GM18861 (cell line): ENCODE measurements around the gene PARD3.
"Not testable (repeated sequence)": the region's sequence is repeated elsewhere in the genome, so short reads cannot be mapped to it uniquely, and the experiment has no call there.

Source experiments
- ATAC-seq: cut with Tn5 transposase; IDR thresholded peaks from one replicate; pipeline ENCODE4 v1.9.1; 2021; ENCODE audit not compliant: unreplicated experiment

Gene PARD3

GRCh38 chr10:34768261-34768971, 46.7 kb downstream of the PARD3 start:
- no peak for ATAC-seq

GRCh38 chr10:34766811-34767494, 48.1 kb downstream of the PARD3 start:
- ATAC-seq, result no peak

DNA sequence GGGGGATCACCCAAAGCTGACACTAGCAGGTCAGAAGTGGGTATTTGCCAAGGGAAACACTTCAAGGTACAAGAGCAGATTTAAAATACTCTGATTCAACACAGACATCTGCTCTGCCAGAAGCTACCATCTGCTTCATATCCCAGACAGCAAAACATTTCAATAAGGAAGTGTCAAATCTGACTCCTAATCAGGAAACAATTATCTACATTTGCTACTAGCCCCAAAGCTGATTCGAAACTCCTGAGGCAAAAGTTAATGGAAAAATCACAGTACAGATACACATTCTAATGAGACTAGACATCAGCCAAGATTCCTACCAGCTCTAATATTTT, 48.9 kb downstream of the PARD3 start:
- no peak for ATAC-seq

GRCh38 chr10:34764472-34764946, 50.6 kb downstream of the PARD3 start:
- ATAC-seq, result no peak

- ATAC-seq, result no peak
Measured at GRCh38 chr10:34762603-34763299, 52.3 kb downstream of the PARD3 start.

- no peak for ATAC-seq
Measured at GRCh38 chr10:34762156-34762555, 52.9 kb downstream of the PARD3 start.

DNA sequence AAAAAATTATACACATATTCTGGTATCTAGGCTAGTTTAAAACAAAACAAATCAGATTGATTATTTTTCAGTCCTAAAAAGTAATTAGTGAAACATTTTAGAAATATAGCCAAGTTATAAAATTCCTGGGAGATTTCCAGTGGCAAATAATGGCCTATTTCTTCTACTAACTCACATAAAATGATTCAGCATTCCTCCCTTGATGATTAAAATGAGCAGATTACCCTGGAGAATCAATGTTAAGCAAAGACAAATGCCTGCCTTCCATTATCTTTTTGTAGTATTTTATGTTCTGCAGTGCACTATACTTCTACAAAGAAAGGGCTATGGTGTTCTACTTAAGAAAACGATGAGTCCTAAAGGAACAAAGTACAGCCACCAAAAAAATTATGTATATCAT, 53.6 kb downstream of the PARD3 start:
- ATAC-seq, result no peak

GRCh38 chr10:34760606-34761005, 54.5 kb downstream of the PARD3 start:
- no peak for ATAC-seq

DNA sequence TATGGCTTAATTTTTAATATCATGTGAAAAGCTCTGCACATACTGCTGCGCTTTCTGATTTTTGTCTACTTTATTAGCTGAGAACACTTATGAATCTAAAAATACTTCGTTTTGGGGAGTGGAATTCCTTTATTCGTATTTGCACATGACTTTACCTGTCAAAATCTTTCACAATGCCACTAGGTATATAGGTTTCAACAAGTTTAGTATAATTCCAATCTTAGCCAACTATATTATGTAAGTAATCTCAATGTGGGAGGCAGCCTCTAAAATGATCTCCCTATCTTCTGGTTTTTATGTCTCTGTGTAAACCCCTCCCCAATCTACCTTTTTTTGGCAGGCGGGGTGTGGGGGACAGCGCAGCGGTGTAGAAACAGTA, 55.3 kb downstream of the PARD3 start:
- no peak for ATAC-seq

GRCh38 chr10:34759161-34759836, 55.8 kb downstream of the PARD3 start:
- ATAC-seq, result no peak

GRCh38 chr10:34758447-34758996, 56.6 kb downstream of the PARD3 start:
- peak; percentile 57 for ATAC-seq

DNA sequence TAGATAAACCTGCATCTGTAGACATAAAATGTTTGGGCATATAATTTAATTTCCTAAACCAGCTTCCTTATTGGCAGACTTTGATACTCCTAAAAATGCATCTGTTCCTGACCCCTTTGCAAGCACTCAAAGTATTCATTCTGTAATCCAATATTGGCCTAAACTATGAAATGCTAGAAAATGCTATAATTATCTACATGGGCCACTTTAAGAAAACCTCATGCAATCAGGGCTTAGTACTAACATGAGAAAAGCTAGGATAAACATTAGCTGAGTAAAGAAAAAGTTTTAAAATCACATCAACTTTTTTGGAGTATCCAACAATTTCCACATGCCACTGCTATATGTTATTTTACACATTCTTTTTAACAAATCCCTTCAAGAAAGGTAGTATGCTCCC, 57.2 kb downstream of the PARD3 start:
- no peak for ATAC-seq

- not testable (repeated sequence) for ATAC-seq
Measured at GRCh38 chr10:34757181-34757580, 57.9 kb downstream of the PARD3 start.

DNA sequence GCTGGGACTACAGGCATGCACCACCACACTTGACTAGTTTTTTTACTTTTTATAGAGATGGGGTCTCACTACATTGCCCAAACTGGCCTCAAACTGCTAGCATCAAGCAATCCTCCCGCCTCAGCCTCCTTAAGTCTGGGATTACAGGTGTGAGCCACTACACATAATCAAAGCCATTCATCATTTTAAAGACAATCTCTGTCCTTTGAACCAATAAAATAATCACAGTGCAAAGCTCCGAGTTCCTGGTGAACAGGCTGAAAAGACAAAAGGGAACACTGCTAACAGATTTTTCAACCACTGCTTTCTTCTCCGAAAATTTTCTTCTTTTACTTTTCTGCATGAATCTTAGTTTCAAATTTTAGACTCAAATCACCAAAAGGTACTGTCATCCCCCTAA, 58.5 kb downstream of the PARD3 start:
- no peak for ATAC-seq

GRCh38 chr10:34753014-34753757, 61.9 kb downstream of the PARD3 start:
- no peak for ATAC-seq

DNA sequence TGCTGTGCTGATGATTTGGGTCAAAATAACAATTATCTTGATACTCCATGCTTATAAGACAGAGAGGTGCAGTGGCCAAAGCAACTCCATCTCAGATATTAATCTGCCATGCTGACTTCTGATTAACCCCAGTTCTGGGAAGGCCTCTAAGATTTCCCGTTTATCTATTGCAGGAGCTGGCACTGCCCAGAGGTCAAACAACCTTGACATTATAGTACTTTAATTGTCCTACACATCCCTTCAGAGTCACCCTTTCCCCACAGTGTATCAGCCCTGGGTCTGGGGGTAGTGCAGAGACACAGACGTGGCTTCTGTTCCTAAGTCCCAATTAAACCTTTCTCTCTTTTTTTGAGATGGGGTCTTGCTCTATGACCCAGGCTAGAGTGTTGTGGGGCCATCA, 63.8 kb downstream of the PARD3 start:
- no peak for ATAC-seq

DNA sequence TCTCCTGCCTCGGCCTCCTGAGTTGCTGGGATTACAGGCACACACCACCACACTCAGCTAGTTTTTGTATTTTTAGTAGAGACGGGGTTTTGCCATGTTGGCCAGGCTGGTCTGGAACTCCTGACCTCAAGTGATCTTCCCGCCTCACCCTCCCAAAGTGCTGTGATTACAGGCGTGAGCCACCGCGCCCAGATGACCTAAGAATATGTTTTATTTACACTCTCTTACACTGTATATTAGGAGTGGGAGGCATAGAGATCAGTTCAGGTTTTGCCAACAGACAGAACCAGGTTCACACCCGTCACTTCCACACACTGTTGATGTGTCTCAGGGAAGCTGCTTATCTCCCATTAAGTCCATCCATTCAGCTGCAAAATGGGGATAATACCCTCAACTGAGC, 64.3 kb downstream of the PARD3 start:
- not testable (repeated sequence) for ATAC-seq

DNA sequence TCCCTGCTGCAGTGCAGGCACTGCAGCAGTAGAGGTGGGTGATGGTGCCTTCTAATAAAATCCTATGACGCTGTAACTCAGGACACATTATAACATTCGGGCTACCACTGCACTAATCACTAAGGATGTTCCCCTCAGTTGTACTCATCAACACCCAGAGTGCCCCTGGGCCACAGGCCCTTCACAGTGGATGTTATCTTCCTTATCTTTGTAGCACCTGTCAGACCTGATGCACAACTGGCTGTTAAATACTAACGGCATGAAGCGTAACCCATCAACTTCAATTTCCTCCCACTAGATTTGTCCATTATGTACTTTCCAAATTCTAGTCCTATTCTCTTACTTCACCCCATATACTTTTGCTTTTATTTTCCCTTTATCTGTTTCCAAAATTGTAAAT, 66.3 kb downstream of the PARD3 start:
- no peak for ATAC-seq

- no peak for ATAC-seq
Measured at GRCh38 chr10:34748357-34748756, 66.7 kb downstream of the PARD3 start.

DNA sequence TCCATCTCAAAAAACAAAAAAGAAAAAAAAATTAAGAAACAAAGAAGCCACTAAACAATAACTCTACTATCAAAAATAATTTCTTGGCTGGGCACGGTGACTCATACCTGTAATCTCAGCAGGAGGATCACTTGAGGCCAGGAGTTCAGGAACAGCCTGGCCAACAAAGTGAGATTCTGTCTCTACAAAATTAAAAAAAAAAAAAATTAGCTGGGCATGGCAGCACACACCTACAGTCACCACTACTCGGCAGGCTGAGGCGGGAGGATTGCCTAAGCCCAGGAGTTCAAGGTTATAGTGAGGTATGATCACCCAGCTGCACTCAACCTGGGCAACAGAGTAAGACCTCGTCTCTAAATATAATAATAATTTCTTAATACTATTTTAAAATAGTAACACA, 69.0 kb downstream of the PARD3 start:
- ATAC-seq, result no peak

DNA sequence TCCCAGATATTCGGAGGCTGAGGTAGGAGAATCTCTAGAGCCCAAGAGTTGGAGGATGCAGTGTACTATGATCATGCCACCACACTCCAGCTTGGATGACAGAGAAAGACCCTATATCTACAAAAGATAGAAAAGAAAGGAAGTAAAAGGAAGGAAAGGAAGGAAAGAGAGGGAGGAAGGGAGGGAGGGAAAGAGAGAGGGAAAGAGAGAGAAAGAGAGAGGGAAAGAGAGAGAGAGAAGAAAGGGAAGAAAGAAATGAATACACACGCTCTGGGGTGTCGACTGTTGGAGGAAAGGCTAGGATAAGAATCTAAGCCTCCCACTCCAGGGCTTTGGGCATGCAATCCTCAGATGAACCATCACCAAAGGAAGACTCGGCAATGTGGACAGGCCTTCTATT, 69.9 kb downstream of the PARD3 start:
- no peak for ATAC-seq
